ENCODE results near the gene G6PC1. TPM values are rescaled to one million over a fixed set of nuclear protein-coding genes. Genes with fewer than 3 reads are reported as not detected.

G6PC1 gene
- total and polyA plus RNA-seq, 2 of the 4 experiments (the other 2 are of a cell fraction), result not detected

GRCh38 chr17:42920106-42920900 is 19.7 kb downstream of the G6PC1 start:
- Histone ChIP-seq H3K4me3 (ENCODE audit: insufficient read depth, low read depth, low read length) (no peak overlapping the region), H2AK5ac (ENCODE audit: low read depth, low read length) (no peak overlapping the region), H2BK20ac (ENCODE audit: low read depth, low read length) (no peak overlapping the region), H3K23ac (ENCODE audit: low read depth, low read length) (no peak overlapping the region), H4K91ac (ENCODE audit: insufficient read depth, low read depth, low read length) (no peak overlapping the region), H2BK120ac (ENCODE audit: low read depth, low read length) (no peak overlapping the region), H3K56ac (ENCODE audit: extremely low read depth, insufficient read depth, low read length) (no peak overlapping the region), H3K27me3 (ENCODE audit: control insufficient read depth, insufficient read depth, low read length) (peaks cover 30% of the 10 kb centered on the region), H2BK15ac (ENCODE audit: low read depth, low read length) (no peak overlapping the region), H3K4me1 (ENCODE audit: control insufficient read depth, insufficient read depth, low read length) (no peaks in the 10 kb centered on the region), H3K4ac (ENCODE audit: low read depth, low read length) (no peak overlapping the region), H3K9me1 (ENCODE audit: insufficient read depth, low read length) (no peaks in the 10 kb centered on the region), H4K5ac (ENCODE audit: low read depth, low read length) (no peak overlapping the region), H2BK5ac (ENCODE audit: low read depth, low read length, poor library complexity, severe bottlenecking) (no peak overlapping the region), H3K9me3 (ENCODE audit: control insufficient read depth, insufficient read depth, low read length) (no peaks in the 10 kb centered on the region), H4K8ac (ENCODE audit: low read depth in 2 of 2, low read length in 2 of 2) (no peak overlapping the region), H3K27ac (ENCODE audit: insufficient read depth, low read length) (no peak overlapping the region), H3K14ac (replicated peaks; ENCODE audit: low read depth, low read length) (no peak overlapping the region), H3K9ac (ENCODE audit: low read depth, low read length) (no peak overlapping the region), H3K18ac (ENCODE audit: low read depth, low read length) (no peak overlapping the region), H3K4me2 (ENCODE audit: low read depth, low read length) (no peak overlapping the region), H2AK9ac (replicated peaks; ENCODE audit: low read depth, low read length, poor library complexity) (no peak overlapping the region), H3K79me1 (ENCODE audit: low read depth in 1 of 2, low read length in 2 of 2) (no peaks in the 10 kb centered on the region), H4K20me1 (ENCODE audit: insufficient read depth, low read length) (no peaks in the 10 kb centered on the region), H2AFZ (replicated peaks; ENCODE audit: low read length, poor library complexity) (peak overlapping the region; percentile 70), H3K36me3 (ENCODE audit: control insufficient read depth, insufficient read depth, low read length) (no peaks in the 10 kb centered on the region)
- WGBS, 2 experiments (ENCODE audit: extremely low coverage in 2 of 2, insufficient read length in 1 of 2), result 94% methylated on average over 3 of the region's 10 CpGs; no CpG with 5 or more reads in 1 of the 2 experiments
- intact Hi-C loops (cut with micrococcal nuclease) (no loop called here), dilution Hi-C loops (cut with HindIII; ENCODE audit: low sequenced_read_pairs, unreplicated experiment) (no loop called here), in situ Hi-C loops (cut with MboI; ENCODE audit: low sequenced_read_pairs) (no loop called here)
- POLR2A ChIA-PET (ENCODE audit: unreplicated experiment), result interaction anchor here (0.6 kb wide), 1 partner anchor 49 kb away, joined by 6 read pairs; no protein-coding TSS in a partner anchor
- BruUV-seq (replicated peaks), result no TSS peak
- ATAC-seq (ENCODE audit: low read depth), result no peak
- no peak for TF ChIP-seq RCOR1 (IDR thresholded peaks at IDR 0.05; ENCODE audit: insufficient replicate concordance, low read length)
- CTCF ChIA-PET, result interaction anchor here (0.8 kb wide), 1 partner anchor 77 kb away, joined by 3 read pairs; no protein-coding TSS in a partner anchor
- no peak for DNase-seq
